Measurements from ENCODE around the gene ZRSR2.

GRCh38 chrX:15744181-15744867 is 46.0 kb upstream of the ZRSR2 start:
- TF ChIP-seq POLR2A (IDR thresholded peaks at IDR 0.05) (no peak), CTCF (IDR thresholded peaks at IDR 0.05) (no peak)

Measured in heart left ventricle (tissue), 13 donors.